ENCODE measurements around the gene UIMC1. TPM values are rescaled to one million over a fixed set of nuclear protein-coding genes. Genes with fewer than 3 reads are reported as not detected.
"Not testable (repeated sequence)": the region's sequence is repeated elsewhere in the genome, so short reads cannot be mapped to it uniquely, and the experiment has no call there.

UIMC1 gene
- total RNA-seq, 4 donors from 2014 or later, result 34.7 to 51.1 (median 48.9) TPM

DNA sequence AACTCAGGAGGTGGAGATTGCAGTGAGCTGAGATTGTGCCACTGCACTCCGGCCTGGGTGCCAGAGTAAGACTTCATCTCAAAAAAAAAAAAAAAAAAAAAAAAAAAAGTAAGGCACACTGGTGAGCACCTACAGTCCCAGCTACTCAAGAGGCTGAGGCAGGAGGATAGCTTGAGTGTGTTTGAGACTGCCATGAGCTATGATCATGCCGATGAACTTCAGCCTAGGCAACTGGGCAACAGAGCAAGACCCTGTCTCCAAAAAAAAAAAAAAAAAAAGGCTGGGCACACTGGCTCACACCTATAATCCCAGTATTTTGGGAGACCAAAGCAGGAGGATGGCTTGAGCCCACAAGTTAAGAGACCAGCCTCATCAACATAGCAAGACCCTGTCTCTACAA, 20.3 kb downstream of the UIMC1 start:
- no peaks in the 10 kb centered on the region for H3K9me3 ChIP-seq
- H3K4me3 ChIP-seq, result no peak overlapping the region
- H3K4me1 ChIP-seq, result peaks cover 0 to 16% (median 9%) of the 10 kb centered on the region in 4 donors
- H3K27me3 ChIP-seq, result no peaks in the 10 kb centered on the region
- intact Hi-C loops (cut with DNase I), result no loop called here
- H3K27ac ChIP-seq (replicated peaks in 1 of 4), result no peak overlapping the region
- TF ChIP-seq POLR2AphosphoS5 (IDR thresholded peaks at IDR 0.05) (no peak), EP300 (IDR thresholded peaks at IDR 0.05) (no peak), POLR2A (IDR thresholded peaks at IDR 0.05; ENCODE audit: low read depth) (no peak)
- TF ChIP-seq, protein P1, sequence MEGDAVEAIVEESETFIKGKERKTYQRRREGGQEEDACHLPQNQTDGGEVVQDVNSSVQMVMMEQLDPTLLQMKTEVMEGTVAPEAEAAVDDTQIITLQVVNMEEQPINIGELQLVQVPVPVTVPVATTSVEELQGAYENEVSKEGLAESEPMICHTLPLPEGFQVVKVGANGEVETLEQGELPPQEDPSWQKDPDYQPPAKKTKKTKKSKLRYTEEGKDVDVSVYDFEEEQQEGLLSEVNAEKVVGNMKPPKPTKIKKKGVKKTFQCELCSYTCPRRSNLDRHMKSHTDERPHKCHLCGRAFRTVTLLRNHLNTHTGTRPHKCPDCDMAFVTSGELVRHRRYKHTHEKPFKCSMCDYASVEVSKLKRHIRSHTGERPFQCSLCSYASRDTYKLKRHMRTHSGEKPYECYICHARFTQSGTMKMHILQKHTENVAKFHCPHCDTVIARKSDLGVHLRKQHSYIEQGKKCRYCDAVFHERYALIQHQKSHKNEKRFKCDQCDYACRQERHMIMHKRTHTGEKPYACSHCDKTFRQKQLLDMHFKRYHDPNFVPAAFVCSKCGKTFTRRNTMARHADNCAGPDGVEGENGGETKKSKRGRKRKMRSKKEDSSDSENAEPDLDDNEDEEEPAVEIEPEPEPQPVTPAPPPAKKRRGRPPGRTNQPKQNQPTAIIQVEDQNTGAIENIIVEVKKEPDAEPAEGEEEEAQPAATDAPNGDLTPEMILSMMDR (IDR thresholded peaks at IDR 0.05), result no peak
- peaks cover 7 to 13% (median 9%) of the 10 kb centered on the region in 4 donors for H3K36me3 ChIP-seq
- 97% methylated on average over 2 of the region's 2 CpGs for WGBS
- no peak for DNase-seq (ENCODE audit: extremely low spot score)

DNA sequence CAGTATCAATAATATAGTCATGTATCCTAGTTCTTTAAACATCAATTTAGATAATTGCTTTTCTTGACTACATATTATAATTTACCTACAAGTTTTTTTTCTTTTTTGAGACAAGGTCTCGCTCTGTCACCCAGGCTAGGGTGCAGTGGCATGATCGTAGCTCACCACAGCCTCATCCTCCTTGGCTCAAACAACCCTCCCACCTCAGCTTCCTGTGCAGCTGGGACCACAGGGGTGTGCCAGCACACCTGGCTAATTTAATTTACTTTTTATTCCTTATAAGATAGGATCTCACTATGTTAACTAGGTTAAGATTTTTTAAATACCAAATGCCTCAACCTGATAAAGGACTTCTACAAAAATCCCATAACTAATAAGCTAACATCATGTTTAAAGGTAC, 21.1 kb downstream of the UIMC1 start:
- intact Hi-C loops (cut with DNase I), result no loop called here
- DNase-seq (ENCODE audit: extremely low spot score), result no peak
- Histone ChIP-seq H3K9me3 (no peaks in the 10 kb centered on the region), H3K4me3 (no peak overlapping the region), H3K27me3 (no peaks in the 10 kb centered on the region), H3K27ac (replicated peaks in 1 of 4) (no peak overlapping the region), H3K36me3 (peaks cover 15 to 21% (median 16%) of the 10 kb centered on the region in 4 donors), H3K4me1 (peaks cover 0 to 16% (median 9%) of the 10 kb centered on the region in 4 donors)
- 79% methylated on average over 2 of the region's 2 CpGs for WGBS
- TF ChIP-seq POLR2AphosphoS5 (IDR thresholded peaks at IDR 0.05), result no peak
- no peak for TF ChIP-seq POLR2A (IDR thresholded peaks at IDR 0.05; ENCODE audit: low read depth)
- TF ChIP-seq EP300 (IDR thresholded peaks at IDR 0.05), result no peak
- TF ChIP-seq, protein P1 (IDR thresholded peaks at IDR 0.05), result no peak

GRCh38 chr5:176984176-176984575, 22.4 kb downstream of the UIMC1 start:
- H3K27ac ChIP-seq (replicated peaks in 1 of 4); H3K9me3 ChIP-seq; H3K4me3 ChIP-seq; H3K27me3 ChIP-seq; DNase-seq (ENCODE audit: extremely low spot score); intact Hi-C loops (cut with DNase I): not testable (repeated sequence)
- Histone ChIP-seq H3K4me1 (peaks cover 0 to 16% (median 9%) of the 10 kb centered on the region in 4 donors), H3K36me3 (peaks cover 24 to 34% (median 28%) of the 10 kb centered on the region in 4 donors)
- 95% methylated on average over 19 of the region's 28 CpGs for WGBS

GRCh38 chr5:176983593-176983992, 23.0 kb downstream of the UIMC1 start:
- intact Hi-C loops (cut with DNase I); H3K9me3 ChIP-seq; H3K4me3 ChIP-seq; DNase-seq (ENCODE audit: extremely low spot score); H3K27ac ChIP-seq (replicated peaks in 1 of 4); H3K27me3 ChIP-seq: not testable (repeated sequence)
- peaks cover 0 to 16% (median 9%) of the 10 kb centered on the region in 4 donors for H3K4me1 ChIP-seq
- WGBS, result 95% methylated on average over 4 of the region's 21 CpGs
- peaks cover 28 to 40% (median 32%) of the 10 kb centered on the region in 4 donors for H3K36me3 ChIP-seq

GRCh38 chr5:176983112-176983511, 23.5 kb downstream of the UIMC1 start:
- 84% methylated on average over 13 of the region's 13 CpGs for WGBS
- H3K4me3 ChIP-seq; H3K9me3 ChIP-seq; intact Hi-C loops (cut with DNase I); DNase-seq (ENCODE audit: extremely low spot score); H3K27me3 ChIP-seq; H3K27ac ChIP-seq (replicated peaks in 1 of 4): not testable (repeated sequence)
- H3K4me1 ChIP-seq, result peaks cover 0 to 16% (median 9%) of the 10 kb centered on the region in 4 donors
- H3K36me3 ChIP-seq, result peaks cover 28 to 42% (median 32%) of the 10 kb centered on the region in 4 donors

DNA sequence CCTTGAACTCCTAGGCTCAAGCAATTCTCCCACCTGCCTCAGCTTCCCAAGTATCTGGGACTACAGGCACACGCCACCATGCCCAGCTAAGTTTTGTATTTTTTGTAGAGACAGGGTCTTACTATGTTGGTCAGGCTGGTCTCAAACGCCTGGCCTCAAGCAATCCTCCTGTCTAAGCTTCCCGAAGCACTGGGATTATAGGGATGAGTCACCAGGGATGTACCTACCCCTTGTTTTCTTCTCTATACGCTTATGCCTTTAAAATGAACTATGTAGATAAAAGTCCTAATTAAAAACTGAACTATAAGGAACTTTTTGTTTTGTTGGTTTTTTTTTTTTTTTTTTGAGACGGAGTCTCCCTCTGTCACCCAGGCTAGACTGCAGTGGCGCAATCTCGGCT, 25.8 kb downstream of the UIMC1 start:
- no peak overlapping the region for H3K4me3 ChIP-seq
- H3K27ac ChIP-seq (replicated peaks in 1 of 4), result no peak overlapping the region
- TF ChIP-seq POLR2A (IDR thresholded peaks at IDR 0.05; ENCODE audit: low read depth), result no peak
- TF ChIP-seq, protein P1 (IDR thresholded peaks at IDR 0.05), result no peak
- no peak for TF ChIP-seq POLR2AphosphoS5 (IDR thresholded peaks at IDR 0.05)
- TF ChIP-seq EP300 (IDR thresholded peaks at IDR 0.05), result no peak
- peaks cover 28 to 49% (median 30%) of the 10 kb centered on the region in 4 donors for H3K36me3 ChIP-seq
- intact Hi-C loops (cut with DNase I), result no loop called here
- no peaks in the 10 kb centered on the region for H3K27me3 ChIP-seq
- DNase-seq (ENCODE audit: extremely low spot score), result no peak
- 87% methylated on average over 7 of the region's 7 CpGs for WGBS
- peaks cover 0 to 10% (median 5%) of the 10 kb centered on the region in 4 donors for H3K4me1 ChIP-seq
- no peaks in the 10 kb centered on the region for H3K9me3 ChIP-seq

Measured in esophagus muscularis mucosa (tissue), 4 donors.